GM12891 (cell line): ENCODE data around the gene PARD3.

Experiments
- PAX5 ChIP-seq: IDR thresholded peaks from 2 replicates; pipeline ENCODE4 v1.6.1; 2011; ENCODE audit warnings: low read length, moderate library complexity, mild to moderate bottlenecking; ENCODE audit not compliant: insufficient read depth, severe bottlenecking
- POLR2A ChIP-seq: IDR thresholded peaks from 2 replicates; pipeline ENCODE4 v1.6.1; 2011; ENCODE audit warnings: low read depth, low read length, control low read depth
- POLR2AphosphoS5 ChIP-seq: IDR thresholded peaks from 2 replicates; pipeline ENCODE4 v1.6.1; 2011; ENCODE audit warnings: low read depth, low read length, control low read depth
- SPI1 ChIP-seq: IDR thresholded peaks from 2 replicates; pipeline ENCODE4 v1.6.1; 2011; ENCODE audit warnings: low read depth, low read length, control low read depth

- TF ChIP-seq POLR2A (no peak), POLR2AphosphoS5 (no peak), SPI1 (no peak), PAX5 (no peak)
These were observed 236.6 kb downstream of the PARD3 start for GRCh38 chr10:34578468-34578867.
